COR-L47 (cell line): ENCODE results near the gene WDHD1.
"Not testable (repeated sequence)": the region's sequence is repeated elsewhere in the genome, so short reads cannot be mapped to it uniquely, and the experiment has no call there.

Experiments
- DNase-seq: peaks from one replicate; lab custom pipeline; 2025; lab: John Stamatoyannopoulos, UW

The WDHD1 gene

GRCh38 chr14:55026793-55027561 is at the start of gene WDHD1, which contains the start of gene SOCS4:
WDHD1 (minus strand) TSS chr14:55027099; CDS start chr14:55026787, 312 bp downstream.
SOCS4 (plus strand) TSS chr14:55027236; CDS start chr14:55043042, 15,806 bp downstream.
- peak; percentile 92 for DNase-seq

GRCh38 chr14:55075628-55076175 is 48.8 kb upstream of the WDHD1 start:
- DNase-seq: no peak

GRCh38 chr14:55074662-55075061 is 47.8 kb upstream of the WDHD1 start:
- no peak for DNase-seq

- no peak for DNase-seq
Measured at GRCh38 chr14:55073856-55074255, 47.0 kb upstream of the WDHD1 start.

- DNase-seq: no peak
Measured at GRCh38 chr14:55071870-55072640, 45.2 kb upstream of the WDHD1 start.

GRCh38 chr14:55070981-55071411 is 44.1 kb upstream of the WDHD1 start:
- DNase-seq: no peak

GRCh38 chr14:55066223-55066622 is 39.3 kb upstream of the WDHD1 start:
- DNase-seq: no peak

GRCh38 chr14:55065411-55065810 is 38.5 kb upstream of the WDHD1 start:
- DNase-seq: no peak

GRCh38 chr14:55064896-55065295 is 38.0 kb upstream of the WDHD1 start:
- not testable (repeated sequence) for DNase-seq

GRCh38 chr14:55062517-55063351 is 35.8 kb upstream of the WDHD1 start:
- no peak for DNase-seq

GRCh38 chr14:55059333-55059732 is 32.4 kb upstream of the WDHD1 start:
- no peak for DNase-seq

GRCh38 chr14:55057919-55058318 is 31.0 kb upstream of the WDHD1 start:
- DNase-seq: no peak

GRCh38 chr14:55054098-55054497 is 27.2 kb upstream of the WDHD1 start:
- DNase-seq: no peak

- DNase-seq: no peak
Measured at GRCh38 chr14:55053500-55053899, 26.6 kb upstream of the WDHD1 start.

GRCh38 chr14:55053018-55053417 is 26.1 kb upstream of the WDHD1 start:
- DNase-seq: no peak

GRCh38 chr14:55052269-55052930 is 25.5 kb upstream of the WDHD1 start:
- no peak for DNase-seq

- peak; percentile 94 for DNase-seq
Measured at GRCh38 chr14:55051423-55052268, 24.7 kb upstream of the WDHD1 start, which contains the start of gene MAPK1IP1L. MAPK1IP1L (plus strand) TSS chr14:55051647; CDS start chr14:55061684, 10,037 bp downstream.

GRCh38 chr14:55051165-55051422 is 24.2 kb upstream of the WDHD1 start:
- DNase-seq: no peak

GRCh38 chr14:55048900-55049436 is 22.1 kb upstream of the WDHD1 start:
- no peak for DNase-seq
